PFSK-1 (cell line): Measurements from ENCODE around the gene AQP1.

Experiments used
- FOXP2 ChIP-seq: optimal IDR thresholded peaks from 2 replicates; pipeline ENCODE3; 2011; ENCODE audit warnings: borderline replicate concordance, control low read depth, inconsistent platforms; ENCODE audit not compliant: insufficient read depth; ENCODE audit errors: extremely low read length, extremely low read depth
- POLR2AphosphoS5 ChIP-seq: IDR thresholded peaks from 2 replicates; pipeline ENCODE4 v1.6.1; 2012; ENCODE audit warnings: low read depth, mild to moderate bottlenecking, control low read depth, low read length, moderate library complexity
- REST ChIP-seq, 2 experiments: IDR thresholded peaks; 2 replicates each; pipeline versions ENCODE4 v1.6.1 to v1.8.0; 2011 to 2012; ENCODE audit warnings: low read depth in 2 of 2, low read length in 2 of 2, control low read depth in 1 of 2, inconsistent platforms in 1 of 2, mild to moderate bottlenecking in 1 of 2, moderate library complexity in 1 of 2; ENCODE audit not compliant: insufficient read depth in 1 of 2
- SIN3A ChIP-seq: IDR thresholded peaks from 2 replicates; pipeline ENCODE4 v1.6.1; 2012; ENCODE audit warnings: mild to moderate bottlenecking, low read length, moderate library complexity, borderline replicate concordance; ENCODE audit not compliant: insufficient read depth
- TAF1 ChIP-seq: IDR thresholded peaks from 2 replicates; pipeline ENCODE4 v1.6.1; 2012; ENCODE audit warnings: low read length, control low read depth, borderline replicate concordance; ENCODE audit not compliant: insufficient read depth

Gene AQP1

GRCh38 chr7:30918676-30919075, 7.0 kb downstream of the AQP1 start:
- TF ChIP-seq SIN3A (no peak), POLR2AphosphoS5 (no peak), REST (IDR thresholded peaks at IDR 0.05; ENCODE audit: insufficient read depth in 1 of 2, low read depth in 2 of 2, low read length in 2 of 2) (no peak), TAF1 (no peak), FOXP2 (no peak)

- TF ChIP-seq REST (IDR thresholded peaks at IDR 0.05; ENCODE audit: insufficient read depth in 1 of 2, low read depth in 2 of 2, low read length in 2 of 2) (no peak), POLR2AphosphoS5 (no peak), SIN3A (no peak), FOXP2 (no peak), TAF1 (no peak)
These were observed 8.4 kb downstream of the AQP1 start for GRCh38 chr7:30920021-30920583.

- no peak for TF ChIP-seq FOXP2
- TF ChIP-seq POLR2AphosphoS5, result no peak
- TF ChIP-seq REST (IDR thresholded peaks at IDR 0.05; ENCODE audit: insufficient read depth in 1 of 2, low read depth in 2 of 2, low read length in 2 of 2), result no peak
- no peak for TF ChIP-seq SIN3A
- no peak for TF ChIP-seq TAF1
These were observed 9.2 kb downstream of the AQP1 start for GRCh38 chr7:30920584-30921539.

GRCh38 chr7:30921540-30922401, 10.1 kb downstream of the AQP1 start:
- TF ChIP-seq POLR2AphosphoS5 (no peak), FOXP2 (no peak), REST (IDR thresholded peaks at IDR 0.05; ENCODE audit: insufficient read depth in 1 of 2, low read depth in 2 of 2, low read length in 2 of 2) (no peak), TAF1 (no peak), SIN3A (no peak)
